NB4 (cell line): ENCODE results near the gene MVD.

ENCODE experiments used
- DNase-seq: peaks from one replicate; pipeline ENCODE4 v3.0.0; 2010; ENCODE audit warnings: low read depth
- H3K4me3 ChIP-seq: one replicate; pipeline ENCODE4 v1.5.1; 2011; ENCODE audit warnings: mild to moderate bottlenecking, low read depth, low read length, moderate library complexity
- CTCF ChIP-seq: IDR thresholded peaks from one replicate; pipeline ENCODE4 v1.5.1; 2012; ENCODE audit warnings: low read depth, low read length
- MYC ChIP-seq: IDR thresholded peaks from 2 replicates; pipeline ENCODE4 v1.6.1; 2011; ENCODE audit warnings: low read depth, low read length
- POLR2A ChIP-seq: IDR thresholded peaks from 2 replicates; pipeline ENCODE4 v1.6.1; 2011; ENCODE audit warnings: mild to moderate bottlenecking; ENCODE audit not compliant: insufficient read length; ENCODE audit errors: extremely low read depth
- TF ChIP-seq, protein P1 (sequence below): IDR thresholded peaks from 2 replicates; pipeline ENCODE4 v1.6.1; 2011; ENCODE audit warnings: low read depth, low read length

Gene MVD

GRCh38 chr16:88633684-88634140 lies 29.2 kb downstream of the MVD start:
- peak overlapping the region; percentile 58 for H3K4me3 ChIP-seq
- DNase-seq = peak; percentile 92
- TF ChIP-seq CTCF (peak; percentile 57), POLR2A (no peak), MYC (peak; percentile 60; the same call in 1 of the 2 replicates)
- TF ChIP-seq, protein P1, sequence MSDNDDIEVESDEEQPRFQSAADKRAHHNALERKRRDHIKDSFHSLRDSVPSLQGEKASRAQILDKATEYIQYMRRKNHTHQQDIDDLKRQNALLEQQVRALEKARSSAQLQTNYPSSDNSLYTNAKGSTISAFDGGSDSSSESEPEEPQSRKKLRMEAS = peak; percentile 78

- no peak for DNase-seq
- no peak overlapping the region for H3K4me3 ChIP-seq
- TF ChIP-seq CTCF (no peak), MYC (no peak)
- TF ChIP-seq, protein P1 = no peak
Measured at GRCh38 chr16:88632587-88632930, 30.3 kb downstream of the MVD start.

GRCh38 chr16:88631920-88632586 lies 30.8 kb downstream of the MVD start:
- TF ChIP-seq, protein P1 = no peak
- TF ChIP-seq POLR2A (no peak), CTCF (no peak), MYC (no peak)
- no peak overlapping the region for H3K4me3 ChIP-seq
- no peak for DNase-seq

- DNase-seq = no peak
- no peak overlapping the region for H3K4me3 ChIP-seq
Measured at GRCh38 chr16:88631384-88631783, 31.5 kb downstream of the MVD start.

DNA sequence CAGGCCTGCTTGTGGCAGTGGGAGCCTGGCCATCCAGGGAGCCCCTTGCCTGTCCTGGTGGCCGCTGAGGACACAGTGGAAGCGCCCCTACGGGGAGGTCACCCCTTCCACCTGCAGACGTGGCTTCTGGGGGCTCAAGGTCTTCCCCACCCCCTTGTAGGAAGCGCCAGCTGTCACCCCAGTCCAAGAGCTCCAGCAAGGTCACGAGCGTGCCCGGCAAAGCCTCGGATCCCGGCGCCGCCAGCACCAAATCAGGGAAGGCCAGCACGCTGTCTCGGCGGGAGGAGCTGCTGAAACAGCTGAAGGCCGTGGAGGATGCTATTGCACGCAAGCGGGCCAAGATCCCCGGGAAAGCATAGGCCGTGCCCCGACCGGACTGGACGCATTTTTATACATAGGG lies 31.9 kb downstream of the MVD start:
- H3K4me3 ChIP-seq = no peak overlapping the region
- TF ChIP-seq POLR2A (no peak), CTCF (no peak), MYC (no peak)
- TF ChIP-seq, protein P1 = no peak
- DNase-seq = no peak

More at GRCh38 chr16:88631384-88631783, 31.5 kb downstream of the MVD start:
- TF ChIP-seq CTCF = no peak
- TF ChIP-seq, protein P1 = no peak
- no peak for TF ChIP-seq POLR2A
- no peak for TF ChIP-seq MYC
